Glutamatergic neuron (in vitro differentiated cells): ENCODE data around the gene CLEC2L. TPM values are rescaled to one million over a fixed set of nuclear protein-coding genes. Genes with fewer than 3 reads are reported as not detected.

Experiments used
- DNase-seq: peaks from one replicate; pipeline ENCODE4 v3.0.0; 2022
- H3K27ac Mint-ChIP-seq: one replicate; pipeline ENCODE4 v1.8.0; 2020; ENCODE audit warnings: mild to moderate bottlenecking, mixed read lengths, inconsistent platforms; ENCODE audit not compliant: unreplicated experiment
- H3K27me3 Mint-ChIP-seq: one replicate; pipeline ENCODE4 v1.8.0; 2020; ENCODE audit warnings: mild to moderate bottlenecking, moderate library complexity, mixed read lengths, inconsistent platforms; ENCODE audit not compliant: unreplicated experiment
- H3K36me3 Mint-ChIP-seq: one replicate; pipeline ENCODE4 v1.8.0; 2020; ENCODE audit warnings: mild to moderate bottlenecking, mixed read lengths, inconsistent platforms; ENCODE audit not compliant: unreplicated experiment
- H3K4me1 Mint-ChIP-seq: one replicate; pipeline ENCODE4 v1.8.0; 2020; ENCODE audit warnings: mild to moderate bottlenecking, low read depth, mixed read lengths, inconsistent platforms; ENCODE audit not compliant: unreplicated experiment
- H3K4me3 Mint-ChIP-seq: one replicate; pipeline ENCODE4 v1.8.0; 2020; ENCODE audit warnings: mild to moderate bottlenecking, mixed read lengths, inconsistent platforms; ENCODE audit not compliant: unreplicated experiment
- H3K9me3 Mint-ChIP-seq: one replicate; pipeline ENCODE4 v1.8.0; 2020; ENCODE audit warnings: mild to moderate bottlenecking, moderate library complexity, mixed read lengths, inconsistent platforms; ENCODE audit not compliant: unreplicated experiment
- CTCF ChIP-seq: fragments of 200-600 bp; sonication (generic); IDR thresholded peaks from one replicate; pipeline ENCODE4 v1.5.0; 2021; ENCODE audit not compliant: partially characterized antibody, unreplicated experiment
- total RNA-seq: library from RNA; stranded (reverse); fragmentation: NEBNext Ultra II Directional; extraction: Animal tissue kit (Norgen Biotek cat#: 25700); gene quantifications from one replicate; pipeline ENCODE4 v1.2.1, GENCODE V29; 2021; ENCODE audit not compliant: unreplicated experiment

The CLEC2L gene
- total RNA-seq, 1 donor from 2014 or later: 3.1 TPM

DNA sequence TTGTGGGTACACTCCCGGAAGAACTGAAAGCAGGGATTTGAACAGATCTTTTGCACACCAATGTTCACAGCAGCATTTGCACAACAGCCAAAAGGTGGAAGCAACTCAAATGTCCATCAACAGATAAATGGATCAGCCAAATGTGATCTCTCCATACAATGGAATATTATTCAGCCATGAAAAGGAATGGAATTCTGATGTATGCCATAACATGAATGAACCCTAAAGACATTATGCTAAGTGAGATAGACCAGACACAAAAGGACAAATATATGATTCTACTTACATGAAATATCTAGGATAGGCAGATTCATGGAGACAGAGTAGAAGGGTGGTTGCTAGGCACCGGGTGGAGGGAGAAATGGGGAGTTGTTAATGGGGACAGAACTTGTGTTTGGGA lies 36.7 kb downstream of the CLEC2L start:
- Mint-ChIP-seq H3K27ac (no peak overlapping the region), H3K4me1 (no peaks in the 10 kb centered on the region), H3K36me3 (peaks cover 5% of the 10 kb centered on the region), H3K9me3 (no peaks in the 10 kb centered on the region), H3K27me3 (peaks cover 2% of the 10 kb centered on the region), H3K4me3 (no peak overlapping the region)
- DNase-seq: no peak
- no peak for TF ChIP-seq CTCF

- no peaks in the 10 kb centered on the region for H3K9me3 Mint-ChIP-seq
- H3K36me3 Mint-ChIP-seq: peaks cover 4% of the 10 kb centered on the region
- H3K4me3 Mint-ChIP-seq: no peak overlapping the region
- H3K27ac Mint-ChIP-seq: no peak overlapping the region
- H3K27me3 Mint-ChIP-seq: peaks cover 2% of the 10 kb centered on the region
- no peak for DNase-seq
- TF ChIP-seq CTCF: no peak
- no peaks in the 10 kb centered on the region for H3K4me1 Mint-ChIP-seq
These were observed 37.2 kb downstream of the CLEC2L start for GRCh38 chr7:139560678-139561077.

DNA sequence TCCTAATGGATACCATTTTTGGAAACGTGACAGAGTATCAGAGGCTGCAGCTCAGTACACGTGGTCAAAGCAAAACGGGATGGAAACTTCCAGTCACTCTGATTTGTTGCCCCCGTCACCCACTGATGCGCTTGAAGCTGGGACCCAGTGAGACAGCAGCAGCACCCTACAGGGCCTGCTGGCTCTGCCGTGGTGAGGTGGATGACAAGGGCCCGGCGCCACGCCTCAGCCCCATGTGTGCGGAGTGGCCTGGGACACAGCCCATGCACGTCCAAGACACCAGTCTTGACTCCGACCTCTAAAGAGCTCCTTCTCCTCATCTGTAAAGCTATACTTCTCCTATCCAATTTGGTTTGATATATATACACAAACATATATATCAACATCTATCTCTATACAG lies 39.0 kb downstream of the CLEC2L start:
- Mint-ChIP-seq H3K27ac (no peak overlapping the region), H3K4me1 (peaks cover 2% of the 10 kb centered on the region), H3K36me3 (peaks cover 4% of the 10 kb centered on the region), H3K9me3 (peaks cover 2% of the 10 kb centered on the region), H3K27me3 (peaks cover 1% of the 10 kb centered on the region), H3K4me3 (no peak overlapping the region)
- TF ChIP-seq CTCF: no peak
- DNase-seq: no peak

- peaks cover 8% of the 10 kb centered on the region for H3K36me3 Mint-ChIP-seq
- TF ChIP-seq CTCF: no peak
- H3K27ac Mint-ChIP-seq: no peak overlapping the region
- H3K4me3 Mint-ChIP-seq: no peak overlapping the region
- H3K4me1 Mint-ChIP-seq: peaks cover 2% of the 10 kb centered on the region
- peaks cover 4% of the 10 kb centered on the region for H3K27me3 Mint-ChIP-seq
- peaks cover 2% of the 10 kb centered on the region for H3K9me3 Mint-ChIP-seq
- DNase-seq: no peak
These were observed 39.6 kb downstream of the CLEC2L start for GRCh38 chr7:139562961-139563565.

GRCh38 chr7:139563856-139564255 lies 40.4 kb downstream of the CLEC2L start:
- no peak for DNase-seq
- Mint-ChIP-seq H3K4me1 (peaks cover 2% of the 10 kb centered on the region), H3K27me3 (peaks cover 4% of the 10 kb centered on the region), H3K9me3 (peaks cover 2% of the 10 kb centered on the region), H3K36me3 (peaks cover 9% of the 10 kb centered on the region), H3K27ac (no peak overlapping the region), H3K4me3 (no peak overlapping the region)
- no peak for TF ChIP-seq CTCF
